GM18858 (cell line): Measurements from ENCODE around the gene PDE4B.

ENCODE experiments used
- ATAC-seq: cut with Tn5 transposase; IDR thresholded peaks from one replicate; pipeline ENCODE4 v1.9.1; 2021; ENCODE audit not compliant: unreplicated experiment

Gene PDE4B

DNA sequence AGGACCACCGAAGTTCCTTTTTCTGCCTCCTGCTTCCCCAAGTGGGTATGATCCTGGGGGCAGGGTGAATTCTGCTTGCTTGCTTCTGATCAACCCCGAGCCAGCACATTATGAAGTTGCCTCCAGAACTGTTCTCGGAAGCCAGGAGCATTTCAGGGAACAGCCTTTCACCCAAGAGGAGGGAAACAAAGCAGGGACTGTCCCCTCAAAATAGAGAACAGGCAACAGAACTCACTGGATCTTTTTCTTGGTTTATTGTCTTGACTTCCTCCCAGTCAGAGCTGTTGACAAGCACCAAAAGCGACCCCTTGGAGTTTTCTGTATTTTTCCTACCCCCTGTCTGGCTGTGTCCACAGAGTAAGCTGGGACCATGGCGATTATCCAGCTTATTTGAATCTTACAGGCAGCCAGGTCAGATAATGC is 482.9 kb downstream of the PDE4B start:
- no peak for ATAC-seq

DNA sequence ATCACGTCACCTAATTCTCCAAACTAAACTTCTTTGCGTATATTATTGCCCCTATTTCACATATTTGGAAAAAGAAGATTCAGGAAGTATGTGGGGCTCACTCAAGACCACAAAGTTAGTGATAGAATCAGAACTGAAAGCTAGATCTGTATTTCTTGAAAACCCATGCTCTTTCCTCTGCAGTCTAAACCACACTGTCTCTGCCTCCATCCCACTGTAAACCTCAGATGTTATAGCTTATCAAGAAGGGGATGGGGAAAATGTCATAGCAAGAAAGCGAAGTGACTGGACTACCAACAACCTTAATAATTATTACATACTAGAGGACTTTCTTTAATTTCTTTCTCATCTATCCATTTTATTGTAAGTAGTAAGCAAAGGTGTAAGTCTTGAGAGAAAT is 483.5 kb downstream of the PDE4B start:
- peak; percentile 65 for ATAC-seq

- ATAC-seq: peak; percentile 14
Measured at GRCh38 chr1:66278260-66279021, 485.7 kb downstream of the PDE4B start.

GRCh38 chr1:66281808-66282207 is 489.1 kb downstream of the PDE4B start:
- no peak for ATAC-seq

DNA sequence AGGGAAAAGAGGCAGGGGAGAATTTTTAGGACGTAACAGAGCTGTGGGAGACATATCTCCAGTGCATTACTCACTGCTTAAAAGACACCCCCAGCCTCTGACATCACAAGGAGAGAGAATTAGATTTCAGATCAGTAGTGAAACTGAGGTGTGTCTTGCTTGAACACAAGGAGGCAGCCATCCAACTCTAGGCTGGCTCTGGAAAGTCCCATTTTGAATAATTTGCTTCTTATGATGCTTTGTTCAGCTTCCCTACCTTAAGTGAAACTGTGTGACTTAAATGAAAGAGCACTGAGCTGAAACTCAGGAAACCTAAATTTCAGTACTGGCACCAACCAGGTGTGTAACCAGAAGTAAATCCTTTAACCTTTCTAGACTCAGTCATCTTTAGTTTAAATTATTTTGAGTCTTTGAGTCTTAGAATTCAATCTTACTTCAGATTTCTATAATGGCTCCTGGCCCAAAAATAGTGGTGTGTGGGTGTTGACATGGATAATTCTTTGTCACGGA is 489.7 kb downstream of the PDE4B start:
- peak; percentile 80 for ATAC-seq

DNA sequence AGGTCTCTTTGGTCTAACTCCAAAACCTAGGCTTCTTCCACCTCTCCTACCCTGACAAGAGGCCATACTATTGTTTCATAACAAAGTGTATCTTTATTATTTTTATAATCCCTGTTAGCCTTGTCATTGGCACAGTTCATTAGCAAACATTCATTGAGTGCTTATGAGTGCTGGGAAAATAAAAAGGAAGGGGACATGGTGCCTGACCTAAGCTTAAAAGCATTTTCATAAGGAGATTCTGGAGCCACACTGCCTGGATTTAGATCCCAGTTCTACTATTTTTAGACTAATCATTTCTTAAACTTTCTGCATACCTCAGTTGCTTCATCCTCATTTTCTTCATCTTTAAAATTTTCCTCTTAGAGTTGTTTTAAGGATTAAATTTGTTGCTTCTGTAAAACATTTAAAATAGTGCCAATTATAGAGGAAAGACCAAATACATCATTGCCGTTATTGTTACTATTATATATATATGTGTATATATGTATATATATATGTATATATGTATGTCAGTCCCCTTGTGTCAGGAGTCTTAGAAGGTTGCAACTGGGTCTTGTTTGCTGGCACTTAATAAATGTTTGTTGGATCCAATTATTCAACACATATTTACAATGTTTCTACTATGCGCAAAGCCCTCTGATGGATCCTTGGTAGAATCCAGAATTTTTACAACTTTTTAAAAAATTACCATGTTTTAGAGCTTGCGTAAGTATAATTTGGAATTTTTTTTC is 490.4 kb downstream of the PDE4B start:
- no peak for ATAC-seq

- peak; percentile 43 for ATAC-seq
Measured at GRCh38 chr1:66283622-66284041, 490.9 kb downstream of the PDE4B start.

- no peak for ATAC-seq
Measured at GRCh38 chr1:66284746-66285145, 492.1 kb downstream of the PDE4B start.

DNA sequence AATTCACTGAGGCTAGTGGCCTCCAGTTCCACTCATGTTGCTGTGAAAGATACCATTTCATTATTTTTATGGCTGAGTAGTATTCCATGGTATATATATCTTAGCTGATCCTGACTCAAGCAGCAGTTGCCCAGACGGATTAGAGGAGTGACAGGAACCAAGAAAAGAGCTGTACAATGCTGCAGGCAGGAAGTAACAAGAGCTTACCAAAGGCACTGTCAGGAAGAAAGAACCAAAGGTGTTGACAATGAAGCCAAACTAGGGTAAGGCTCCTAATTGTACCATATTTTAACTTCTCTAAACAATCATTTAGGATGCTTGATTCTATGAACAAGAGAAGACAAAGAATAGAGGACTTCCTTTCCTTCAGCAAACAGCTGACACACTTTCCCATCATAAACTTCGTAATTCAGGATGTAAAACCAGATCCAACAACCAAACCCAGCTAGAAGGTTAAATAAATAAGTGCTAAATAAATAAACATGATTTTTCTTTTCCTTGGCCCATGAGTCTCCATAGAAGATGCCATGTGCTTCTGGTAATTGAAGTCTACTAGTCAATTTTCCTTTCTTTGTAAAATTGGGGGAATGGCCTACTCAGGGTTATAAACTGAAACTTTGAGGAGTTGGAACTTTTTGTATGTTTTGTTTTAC is 493.0 kb downstream of the PDE4B start:
- ATAC-seq: no peak

DNA sequence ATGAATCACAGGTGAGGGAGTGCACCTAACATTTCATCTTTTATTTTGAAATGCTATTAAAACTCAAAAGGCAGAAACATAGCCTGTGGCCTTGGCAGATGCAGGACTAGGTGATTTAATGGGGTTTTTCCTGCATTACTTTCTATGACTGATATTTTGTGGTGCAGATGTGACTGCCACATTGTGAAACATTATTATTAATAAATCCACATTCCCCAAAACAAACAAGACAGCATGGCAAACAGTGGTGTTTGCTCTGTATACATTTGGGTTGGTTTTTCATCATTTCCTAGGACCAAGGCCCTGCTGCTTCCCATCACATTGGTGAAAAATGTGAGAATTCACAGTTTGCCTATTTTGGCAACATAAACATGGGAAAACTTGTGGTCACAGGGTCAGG is 493.6 kb downstream of the PDE4B start:
- no peak for ATAC-seq

DNA sequence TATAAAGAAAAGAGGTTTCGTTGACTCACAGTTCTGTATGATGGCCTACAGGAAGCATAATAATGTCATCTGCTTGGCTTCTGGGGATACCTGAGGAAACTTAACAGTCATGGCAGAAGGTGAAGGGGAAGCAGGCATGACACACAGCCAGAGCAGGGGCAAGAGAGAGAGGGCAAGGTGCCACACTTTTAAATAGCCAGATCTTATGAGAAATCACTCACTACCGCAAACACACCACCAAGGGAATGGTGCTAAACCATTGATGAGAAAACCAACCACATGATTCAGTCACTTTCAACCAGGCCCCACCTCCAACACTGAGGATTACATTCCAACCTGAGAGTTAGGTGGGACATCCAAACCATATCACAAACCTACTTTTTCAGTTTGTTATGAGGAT is 495.4 kb downstream of the PDE4B start:
- ATAC-seq: no peak

DNA sequence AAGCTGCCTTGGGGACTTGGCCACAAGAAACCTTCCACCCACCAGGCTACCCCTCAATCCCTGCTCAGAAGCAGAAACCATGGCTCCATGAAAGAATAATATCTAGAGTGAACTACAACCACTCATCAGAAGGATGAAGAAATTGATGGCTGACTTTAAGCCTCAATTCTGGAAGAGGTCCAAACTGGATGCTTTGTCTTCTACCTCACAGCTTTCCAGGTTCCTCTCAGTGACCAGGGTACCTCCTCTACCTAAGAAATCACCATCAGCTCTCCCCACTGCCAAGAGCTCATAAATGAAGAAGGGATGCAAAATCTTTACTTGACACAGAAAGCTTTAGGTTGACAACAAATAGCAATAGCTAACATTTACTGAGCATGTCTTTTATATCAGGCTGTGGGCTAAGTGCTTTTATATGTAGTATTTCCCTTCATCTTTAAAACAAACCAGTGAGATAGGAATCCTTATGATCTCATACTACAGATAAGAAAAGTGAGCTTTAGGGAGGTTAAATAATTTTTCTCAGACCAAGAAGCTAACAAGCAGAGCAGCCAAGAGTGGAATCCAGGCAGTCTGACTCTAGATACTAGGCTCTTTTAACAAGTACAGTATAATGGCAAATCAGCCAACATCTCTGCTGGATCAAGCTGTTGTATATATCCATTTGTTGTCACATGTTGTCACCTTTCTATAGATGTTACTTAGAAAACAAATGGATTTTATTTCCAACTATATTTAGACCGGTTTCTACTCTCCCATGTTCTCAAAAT is 498.3 kb downstream of the PDE4B start:
- ATAC-seq: no peak

DNA sequence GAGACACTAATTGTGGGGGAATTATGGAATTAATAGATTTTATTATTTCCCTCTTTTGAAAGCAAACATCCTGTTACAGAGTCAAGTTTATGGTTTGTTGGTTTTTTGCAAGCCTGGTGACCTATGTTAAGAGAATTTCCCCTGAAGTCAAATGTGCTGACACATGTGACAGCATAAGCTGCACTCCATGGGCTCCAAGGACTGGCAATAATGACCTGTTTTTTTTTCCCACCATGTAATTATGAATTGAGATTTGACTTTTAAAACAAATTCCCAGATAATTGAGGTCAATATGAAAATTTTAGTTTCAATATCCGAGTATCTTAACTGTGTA is 498.8 kb downstream of the PDE4B start:
- ATAC-seq: no peak

DNA sequence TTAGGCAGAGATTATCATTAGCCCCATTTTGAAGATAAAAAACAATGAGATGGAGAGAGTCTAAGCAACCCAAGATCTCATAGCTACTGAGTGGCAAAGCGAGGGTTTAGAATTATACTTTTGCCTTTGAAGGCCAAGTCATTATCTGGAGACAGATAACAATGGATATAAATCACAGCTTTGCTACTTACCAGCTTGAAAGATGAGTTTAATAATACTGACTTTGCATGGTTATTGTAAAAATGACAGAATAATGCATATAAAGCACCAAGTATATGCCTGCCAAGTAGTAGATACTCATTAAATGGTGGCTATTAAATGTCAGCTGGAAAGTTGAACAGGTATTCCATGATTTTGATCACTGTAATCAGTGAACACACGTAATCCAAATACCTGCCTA is 499.6 kb downstream of the PDE4B start:
- no peak for ATAC-seq

DNA sequence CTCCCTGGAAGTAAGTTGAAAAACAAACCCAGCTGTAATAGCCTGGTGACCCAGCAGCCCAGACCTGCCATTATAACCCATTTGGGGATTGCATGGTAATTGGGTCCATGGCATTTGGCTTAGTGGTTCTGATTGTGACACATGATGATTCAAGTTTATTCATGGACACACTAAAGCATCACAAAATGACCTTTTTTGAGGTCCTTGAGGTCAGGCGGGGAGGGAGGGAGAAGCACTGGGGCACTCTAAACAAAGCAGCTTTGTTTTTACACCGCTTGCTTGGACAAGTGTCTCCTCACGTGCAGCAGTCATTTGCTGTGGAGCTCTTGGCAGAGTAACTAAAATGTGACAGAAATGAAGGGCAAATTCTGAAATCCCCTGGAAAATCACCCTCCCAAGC is 500.2 kb downstream of the PDE4B start:
- no peak for ATAC-seq

DNA sequence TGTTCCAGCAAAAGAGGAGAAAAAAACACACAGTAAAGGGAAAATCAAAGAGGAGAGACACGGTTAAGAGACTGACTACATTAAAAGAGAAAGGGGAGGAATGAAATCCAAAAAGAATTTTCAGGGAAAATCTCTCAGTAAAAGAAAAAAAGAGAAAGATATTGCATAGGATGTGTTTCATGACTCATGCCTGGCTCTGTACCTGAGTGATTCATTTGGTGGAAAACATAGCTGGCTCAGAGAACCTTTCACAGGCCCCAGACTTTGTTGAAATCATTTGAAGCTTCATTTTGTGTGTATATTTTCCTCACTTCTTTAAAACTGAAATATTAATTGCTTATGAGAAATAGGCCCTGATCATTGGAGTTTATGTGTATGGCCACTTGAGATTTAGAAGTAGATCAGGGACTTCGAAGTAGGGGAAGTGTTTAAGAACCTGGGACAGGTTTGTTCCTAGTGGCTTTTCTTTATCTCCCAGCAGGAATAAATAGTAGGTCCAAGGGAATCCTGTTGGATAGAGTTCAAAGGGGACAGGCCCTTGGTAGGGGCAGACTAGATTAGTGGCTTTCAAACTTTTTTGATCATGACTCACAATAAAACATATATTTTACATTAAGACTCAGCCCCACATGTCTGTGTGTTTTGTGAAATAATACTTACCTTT is 502.1 kb downstream of the PDE4B start:
- no peak for ATAC-seq

- ATAC-seq: no peak
Measured at GRCh38 chr1:66295803-66296202, 503.1 kb downstream of the PDE4B start.

DNA sequence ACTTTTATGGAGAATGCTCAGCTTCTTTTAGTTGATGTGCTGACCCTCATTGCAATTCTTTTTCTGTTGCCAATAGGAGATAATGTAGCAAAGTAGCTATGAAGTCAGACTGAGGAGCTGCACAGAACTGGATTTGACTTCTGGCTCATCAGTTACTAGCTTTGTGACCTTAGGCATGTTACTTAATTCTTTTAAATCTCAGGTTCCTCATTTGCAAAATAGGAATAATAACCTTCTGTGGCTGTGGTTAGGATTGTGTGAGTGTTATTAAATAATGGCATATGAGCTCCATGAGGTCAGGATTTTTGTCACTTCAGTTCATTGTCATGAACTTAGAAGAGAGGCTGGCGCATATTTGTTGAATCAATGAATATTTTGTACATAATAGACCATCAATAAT is 503.7 kb downstream of the PDE4B start:
- ATAC-seq: no peak

- ATAC-seq: no peak
Measured at GRCh38 chr1:66296951-66297350, 504.3 kb downstream of the PDE4B start.

DNA sequence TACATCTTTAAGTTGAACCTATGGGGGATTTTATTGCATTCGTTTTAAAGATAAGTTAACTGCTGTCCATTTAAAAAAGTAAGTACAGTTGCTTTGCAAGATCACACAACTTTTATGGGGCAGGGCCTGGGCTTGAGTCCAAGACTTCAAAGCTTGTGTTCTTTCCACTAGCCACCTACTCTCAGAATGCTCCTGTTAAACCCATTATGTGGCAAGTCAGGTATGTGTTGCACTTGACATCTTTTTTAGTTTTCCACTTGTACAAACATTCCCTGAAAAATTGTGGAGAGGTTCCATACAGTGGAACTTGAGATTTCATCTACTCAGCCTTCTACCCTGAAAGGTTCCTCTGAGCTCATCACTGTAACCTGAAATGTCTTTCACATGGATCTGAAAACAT is 505.8 kb downstream of the PDE4B start:
- ATAC-seq: no peak
